Caco-2 (cell line): Measurements from ENCODE around the gene NEK7. TPM values are rescaled to one million over a fixed set of nuclear protein-coding genes. Genes with fewer than 3 reads are reported as not detected.

Source experiments
- BruUV-seq: library from RNA; stranded (reverse); fragments of 400-500 nt; replicated peaks from 2 replicates; lab custom pipeline; 2021; lab: Mats Ljungman, UMichigan
- CTCF ChIA-PET: fragments of 300-600 bp; sonication (Branson Sonifier 250); formaldehyde crosslinking; loops from one replicate; lab custom pipeline; 2022; ENCODE audit warnings: antibody characterized with exemption; lab: Charles Lee
- POLR2A ChIA-PET: fragments of 300-600 bp; sonication (Branson Sonifier 250); formaldehyde crosslinking; loops from one replicate; lab custom pipeline; 2022; ENCODE audit warnings: antibody characterized with exemption; lab: Charles Lee
- DNase-seq, 2 experiments: peaks; one replicate each; pipeline versions ENCODE4 v3.0.0 to v3.0.0-alpha.2; 2020 to 2022
- H3K27me3 ChIP-seq: replicated peaks from 2 replicates; pipeline ENCODE4 v1.6.0; 2011; ENCODE audit warnings: low read length; ENCODE audit not compliant: control insufficient read depth, insufficient read depth
- H3K36me3 ChIP-seq: 2 replicates; pipeline ENCODE4 v1.5.1; 2011; ENCODE audit warnings: low read length; ENCODE audit not compliant: control insufficient read depth, insufficient read depth
- H3K4me1 ChIP-seq: fragments of 250-450 bp; sonication (Bioruptor Pico); 2 replicates; pipeline ENCODE4 v1.5.1; 2020; ENCODE audit warnings: mild to moderate bottlenecking
- H3K4me3 ChIP-seq: 2 replicates; pipeline ENCODE4 v1.5.1; 2011; ENCODE audit warnings: low read depth, mild to moderate bottlenecking, control low read depth, low read length
- H3K9me3 ChIP-seq: fragments of 250-450 bp; sonication (Bioruptor Pico); 2 replicates; pipeline ENCODE4 v1.5.1; 2020; ENCODE audit warnings: mild to moderate bottlenecking, moderate library complexity
- H3K27ac Mint-ChIP-seq: one replicate; pipeline ENCODE4 v1.8.0; 2022; ENCODE audit warnings: mixed read lengths; ENCODE audit not compliant: unreplicated experiment
- H3K27me3 Mint-ChIP-seq: one replicate; pipeline ENCODE4 v1.8.0; 2022; ENCODE audit warnings: mixed read lengths; ENCODE audit not compliant: insufficient read depth, unreplicated experiment
- H3K36me3 Mint-ChIP-seq: one replicate; pipeline ENCODE4 v1.8.0; 2022; ENCODE audit warnings: mild to moderate bottlenecking, mixed read lengths; ENCODE audit not compliant: insufficient read depth, unreplicated experiment
- H3K4me1 Mint-ChIP-seq: one replicate; pipeline ENCODE4 v1.8.0; 2022; ENCODE audit warnings: low read depth, mixed read lengths; ENCODE audit not compliant: unreplicated experiment
- H3K4me3 Mint-ChIP-seq: one replicate; pipeline ENCODE4 v1.8.0; 2022; ENCODE audit warnings: mild to moderate bottlenecking, moderate library complexity, mixed read lengths; ENCODE audit not compliant: unreplicated experiment
- H3K9me3 Mint-ChIP-seq: one replicate; pipeline ENCODE4 v1.8.0; 2022; ENCODE audit warnings: mixed read lengths; ENCODE audit not compliant: unreplicated experiment
- CTCF ChIP-seq, 2 experiments: fragments of 200-600 bp in 1 of 2; IDR thresholded peaks; 1 replicate in 1 of 2; 2 replicates in 1 of 2; pipeline versions ENCODE4 v1.5.1 to v1.8.0; 2011 to 2022; ENCODE audit warnings: antibody characterized with exemption in 1 of 2, control low read depth in 1 of 2, inconsistent platforms in 1 of 2, low read depth in 1 of 2, low read length in 1 of 2, mild to moderate bottlenecking in 1 of 2, moderate library complexity in 1 of 2; ENCODE audit not compliant: insufficient read depth in 1 of 2, severe bottlenecking in 1 of 2, unreplicated experiment in 1 of 2
- intact Hi-C: fragments of 100-400 bp; cut with micrococcal nuclease; formaldehyde crosslinking; loops from one replicate; pipeline ENCODE4 v1.10.0; 2022; ENCODE audit not compliant: unreplicated experiment
- total RNA-seq: library from RNA; stranded (reverse); gene quantifications from 2 replicates; pipeline ENCODE4 v1.2.3, GENCODE V29; 2022

Gene NEK7
- total RNA-seq, 1 experiment from 2014 or later = 56.1 TPM

GRCh38 chr1:198330982-198331615, 174.3 kb downstream of the NEK7 start:
- no peaks in the 10 kb centered on the region for H3K4me1 Mint-ChIP-seq
- peaks cover 5% of the 10 kb centered on the region for H3K27me3 Mint-ChIP-seq
- no peaks in the 10 kb centered on the region for H3K4me1 ChIP-seq
- H3K4me3 Mint-ChIP-seq = no peak overlapping the region
- ChIA-PET POLR2A (no interaction called here), CTCF (no interaction called here)
- no peak for TF ChIP-seq CTCF (IDR thresholded peaks at IDR 0.05; ENCODE audit: insufficient read depth in 1 of 2, low read depth in 1 of 2, low read length in 1 of 2, severe bottlenecking in 1 of 2, unreplicated experiment in 1 of 2)
- no peaks in the 10 kb centered on the region for H3K9me3 Mint-ChIP-seq
- no peak overlapping the region for H3K27ac Mint-ChIP-seq
- DNase-seq = no peak
- BruUV-seq = no TSS peak
- peaks cover 4% of the 10 kb centered on the region for H3K36me3 Mint-ChIP-seq
- intact Hi-C loops = no loop called here
- H3K36me3 ChIP-seq = no peaks in the 10 kb centered on the region
- no peak overlapping the region for H3K4me3 ChIP-seq
- no peaks in the 10 kb centered on the region for H3K9me3 ChIP-seq
- no peaks in the 10 kb centered on the region for H3K27me3 ChIP-seq

- no peak for TF ChIP-seq CTCF (IDR thresholded peaks at IDR 0.05; ENCODE audit: insufficient read depth in 1 of 2, low read depth in 1 of 2, low read length in 1 of 2, severe bottlenecking in 1 of 2, unreplicated experiment in 1 of 2)
- H3K27me3 ChIP-seq = no peaks in the 10 kb centered on the region
- DNase-seq = no peak
- Mint-ChIP-seq H3K4me3 (no peak overlapping the region), H3K36me3 (peaks cover 4% of the 10 kb centered on the region), H3K27ac (no peak overlapping the region), H3K4me1 (no peaks in the 10 kb centered on the region), H3K27me3 (peaks cover 5% of the 10 kb centered on the region), H3K9me3 (no peaks in the 10 kb centered on the region)
- BruUV-seq = no TSS peak
- no peak overlapping the region for H3K4me3 ChIP-seq
- H3K9me3 ChIP-seq = no peaks in the 10 kb centered on the region
- no peaks in the 10 kb centered on the region for H3K36me3 ChIP-seq
- POLR2A ChIA-PET = no interaction called here
- intact Hi-C loops = no loop called here
- CTCF ChIA-PET = no interaction called here
- no peaks in the 10 kb centered on the region for H3K4me1 ChIP-seq
Observed at GRCh38 chr1:198333744-198334143, 176.9 kb downstream of the NEK7 start.

DNA sequence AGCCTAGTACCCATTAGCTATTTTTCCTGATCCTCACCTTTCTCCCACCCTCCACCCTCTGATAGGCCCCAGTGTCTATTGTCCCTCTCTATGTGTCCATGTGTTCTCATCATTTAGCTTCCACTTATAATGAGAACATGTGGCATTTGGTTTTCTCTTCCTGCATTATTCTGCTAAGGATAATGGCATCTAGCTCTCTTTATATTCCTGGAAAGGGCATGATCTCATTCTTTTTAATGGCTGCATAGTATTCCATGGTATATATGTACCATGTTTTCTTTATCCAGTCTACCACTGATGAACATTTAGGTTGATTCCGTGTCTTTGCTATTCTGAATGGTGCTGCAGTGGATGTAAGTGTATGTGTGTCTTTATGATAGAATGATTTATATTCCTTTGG, 178.9 kb downstream of the NEK7 start:
- Mint-ChIP-seq H3K27me3 (peaks cover 4% of the 10 kb centered on the region), H3K9me3 (no peaks in the 10 kb centered on the region), H3K4me3 (no peak overlapping the region), H3K36me3 (no peaks in the 10 kb centered on the region), H3K27ac (no peak overlapping the region), H3K4me1 (no peaks in the 10 kb centered on the region)
- CTCF ChIA-PET = no interaction called here
- H3K27me3 ChIP-seq = no peaks in the 10 kb centered on the region
- H3K4me1 ChIP-seq = no peaks in the 10 kb centered on the region
- DNase-seq = no peak
- POLR2A ChIA-PET = no interaction called here
- H3K9me3 ChIP-seq = no peaks in the 10 kb centered on the region
- H3K4me3 ChIP-seq = no peak overlapping the region
- no peaks in the 10 kb centered on the region for H3K36me3 ChIP-seq
- intact Hi-C loops = no loop called here
- no TSS peak for BruUV-seq
- TF ChIP-seq CTCF (IDR thresholded peaks at IDR 0.05; ENCODE audit: insufficient read depth in 1 of 2, low read depth in 1 of 2, low read length in 1 of 2, severe bottlenecking in 1 of 2, unreplicated experiment in 1 of 2) = no peak
